ENCODE measurements around the gene ANKRD44. TPM values are rescaled to one million over a fixed set of nuclear protein-coding genes. Genes with fewer than 3 reads are reported as not detected.

Gene ANKRD44
- total and polyA plus RNA-seq, 2 of the 8 experiments (the other 6 are each of a cell fraction or from before 2014, with no cell fraction given): 1.2 to 1.3 TPM

- no peak for TF ChIP-seq CHD7 (IDR thresholded peaks at IDR 0.05; ENCODE audit: insufficient replicate concordance, low read length)
- no peak for TF ChIP-seq KDM4A (IDR thresholded peaks at IDR 0.05; ENCODE audit: low read depth, low read length, severe bottlenecking)
- no peak for TF ChIP-seq SP2 (IDR thresholded peaks at IDR 0.05; ENCODE audit: low read length)
- TF ChIP-seq CHD2 (IDR thresholded peaks at IDR 0.05; ENCODE audit: low read length): no peak
- TF ChIP-seq BACH1 (IDR thresholded peaks at IDR 0.05; ENCODE audit: low read length): no peak
Observed at GRCh38 chr2:197174539-197175094, 136.0 kb downstream of the ANKRD44 start (continued).

Data from H1 (cell line).